Transverse colon (tissue), 3 donors: ENCODE data around the gene FOXO1.

Source experiments
- CTCF ChIP-seq, 5 experiments: fragments of 200-600 bp in 3 of 5; fragments of 450-650 bp in 2 of 5; sonication (generic) in 3 of 5; IDR thresholded peaks; 1 replicate in 2 of 5; 2 replicates in 3 of 5; pipeline ENCODE4 v1.5.1; 2016 to 2017; ENCODE audit warnings: antibody characterized with exemption in 5 of 5, inconsistent platforms in 3 of 5, mild to moderate bottlenecking in 2 of 5, moderate library complexity in 1 of 5
- POLR2A ChIP-seq: fragments of 450-650 bp; IDR thresholded peaks from one replicate; pipeline ENCODE4 v1.6.1; 2016; ENCODE audit warnings: antibody characterized with exemption, mild to moderate bottlenecking, moderate library complexity

DNA sequence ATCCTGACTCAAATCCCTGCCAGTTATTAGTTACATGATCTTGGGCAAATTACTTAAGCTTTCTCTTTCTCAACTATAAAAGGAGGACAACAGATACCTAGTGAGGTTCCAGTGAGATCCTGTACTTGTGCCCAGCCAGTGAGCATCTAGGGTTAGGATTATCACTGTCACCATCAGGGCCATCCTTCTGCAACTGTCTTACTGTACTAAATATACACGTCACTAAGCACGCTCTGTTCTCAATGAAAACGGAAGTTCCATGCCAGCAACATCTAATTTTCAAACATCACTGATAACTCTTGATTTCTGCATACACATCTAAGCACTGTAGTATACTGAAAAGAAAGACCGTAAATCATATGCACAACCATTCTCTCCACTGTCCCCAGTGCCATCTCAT is 70.0 kb downstream of the FOXO1 start:
- TF ChIP-seq CTCF (IDR thresholded peaks at IDR 0.05) (no peak), POLR2A (no peak)
